Right lobe of liver (tissue), 6 donors: ENCODE data around the gene ARHGAP44. TPM values are rescaled to one million over a fixed set of nuclear protein-coding genes. Genes with fewer than 3 reads are reported as not detected.

Experiments
- ATAC-seq, 4 donors: fragments of 200-7000 bp; cut with Tn5 transposase; one replicate each; pipeline ENCODE4 v1.9.1; 2020; ENCODE audit warnings: mild to moderate bottlenecking in 4 of 4, moderate library complexity in 4 of 4
- DNase-seq, 3 donors: peaks; one replicate each; pipeline ENCODE4 v3.0.0-alpha.2; 2020
- H3K27ac ChIP-seq, 3 donors: fragments of 200-600 bp; one replicate each; pipeline ENCODE4 v1.8.0; 2022
- H3K27me3 ChIP-seq, 2 donors: fragments of 200-600 bp; one replicate each; pipeline ENCODE4 v1.8.0; 2022
- H3K36me3 ChIP-seq, 4 donors: fragments of 200-600 bp; sonication (generic) in 1 of 4; one replicate each; pipeline versions ENCODE4 v1.5.1 to v1.8.0; 2017 to 2022; ENCODE audit warnings: control low read depth in 1 of 4
- H3K4me1 ChIP-seq, 4 donors: fragments of 200-600 bp; sonication (generic) in 1 of 4; one replicate each; pipeline versions ENCODE4 v1.5.1 to v1.8.0; 2017 to 2022; ENCODE audit warnings: control low read depth in 1 of 4
- H3K4me3 ChIP-seq, 3 donors: fragments of 200-600 bp; one replicate each; pipeline ENCODE4 v1.8.0; 2022
- H3K9me3 ChIP-seq, 4 donors: fragments of 200-600 bp; sonication (generic) in 1 of 4; one replicate each; pipeline versions ENCODE4 v1.5.1 to v1.8.0; 2017 to 2022; ENCODE audit warnings: control low read depth in 1 of 4
- CTCF ChIP-seq, 4 donors: fragments of 200-600 bp in 3 of 4; fragments of 450-650 bp in 1 of 4; IDR thresholded peaks; one replicate each; pipeline versions ENCODE4 v1.5.1 to v1.8.0; 2016 to 2022; ENCODE audit warnings: antibody characterized with exemption in 4 of 4, mild to moderate bottlenecking in 2 of 4
- POLR2A ChIP-seq: fragments of 450-650 bp; IDR thresholded peaks from one replicate; pipeline ENCODE4 v1.6.1; 2017; ENCODE audit warnings: antibody characterized with exemption, mild to moderate bottlenecking
- WGBS: methylation state at CpG from one replicate; pipeline ENCODE4 v1.1.6; 2018; ENCODE audit warnings: low coverage, low lambda C conversion rate; ENCODE audit not compliant: insufficient coverage; ENCODE audit errors: missing lambda C conversion rate; 5-methylcytosine and 5-hydroxymethylcytosine counted together
- intact Hi-C, 2 donors: fragments of 100-400 bp; cut with DNase I; formaldehyde crosslinking; loops; one replicate each; pipeline versions ENCODE4 v1.11.2 to v1.14.1; 2022
- microRNA counts: library from miRNA; unstranded; fragments of <30 nt; microRNA quantifications from one replicate; lab custom pipeline; 2016
- microRNA-seq, 2 donors: library from miRNA; unstranded; fragments of <30 nt; microRNA quantifications; one replicate each; pipeline ENCODE4, GENCODE V29; 2019 to 2020
- small RNA-seq, 2 experiments: library from RNA; depleted of rRNA; stranded (forward); fragments of <200 nt; gene quantifications; one replicate each; pipeline ENCODE3, GENCODE V24; 2016
- total RNA-seq, 6 experiments: library from RNA; depleted of rRNA in 2 of 6; stranded (reverse); fragments of >200 nt in 2 of 6; fragmentation: NEBNext Ultra II Directional in 3 of 6; extraction: Animal tissue kit (Norgen Biotek cat#: 25700) in 3 of 6; gene quantifications; one replicate each; pipeline versions ENCODE4 v1.1.0 to v1.2.4, GENCODE V29; 2016 to 2023
- donor health status: DM: no; HTN: yes; CAD: no.
- donor health status: DM: no; HTN: no; CAD: no.
- donor health status: DM: no; HTN: no; CAD: no.
- donor health status: DM: no; HTN: yes; CAD: no.
- donor health status: DM: no; HTN: yes; CAD: no.

Gene ARHGAP44
- total RNA-seq, 6 experiments from 2014 or later = 0.49 to 1.1 (median 0.63) TPM

- H3K36me3 ChIP-seq = no peaks in the 10 kb centered on the region
- no peak overlapping the region for H3K27ac ChIP-seq
- no peaks in the 10 kb centered on the region for H3K27me3 ChIP-seq
- TF ChIP-seq POLR2A = no peak
- no peak for TF ChIP-seq CTCF (IDR thresholded peaks at IDR 0.05)
- no peak for ATAC-seq
- H3K9me3 ChIP-seq = no peaks in the 10 kb centered on the region
- WGBS = 85% methylated on average over 1 of the region's 1 CpG
- no peaks in the 10 kb centered on the region for H3K4me1 ChIP-seq
- H3K4me3 ChIP-seq = no peak overlapping the region
- intact Hi-C loops = no loop called here
- DNase-seq = no peak
Observed at GRCh38 chr17:13035420-13035819, 246.1 kb downstream of the ARHGAP44 start.

GRCh38 chr17:13036751-13037150 is 247.5 kb downstream of the ARHGAP44 start:
- DNase-seq = no peak
- Histone ChIP-seq H3K9me3 (no peaks in the 10 kb centered on the region), H3K4me3 (no peak overlapping the region), H3K4me1 (no peaks in the 10 kb centered on the region), H3K27me3 (no peaks in the 10 kb centered on the region), H3K36me3 (no peaks in the 10 kb centered on the region), H3K27ac (no peak overlapping the region)
- TF ChIP-seq CTCF (IDR thresholded peaks at IDR 0.05) = no peak
- intact Hi-C loops = no loop called here
- ATAC-seq = no peak

GRCh38 chr17:13038931-13039665 is 249.8 kb downstream of the ARHGAP44 start:
- no peaks in the 10 kb centered on the region for H3K4me1 ChIP-seq
- H3K27me3 ChIP-seq = no peaks in the 10 kb centered on the region
- H3K27ac ChIP-seq = no peak overlapping the region
- WGBS = 64% methylated on average over 4 of the region's 4 CpGs
- ATAC-seq (no peak), DNase-seq (no peak)
- H3K9me3 ChIP-seq = no peaks in the 10 kb centered on the region
- H3K36me3 ChIP-seq = no peaks in the 10 kb centered on the region
- intact Hi-C loops = no loop called here
- no peak for TF ChIP-seq CTCF (IDR thresholded peaks at IDR 0.05)
- TF ChIP-seq POLR2A = no peak
- H3K4me3 ChIP-seq = no peak overlapping the region

MicroRNAs encoded within 50 kb of the gene (microRNA counts, 767-probe panel; counts per million panel counts)
- 237 counts per million for microRNA hsa-miR-1269b (lab: Ali Mortazavi, UCI)

Small RNA genes within 50 kb of the gene (microRNA-seq; reads per million reads assigned to microRNA genes)
- 0 reads per million in 2 donors for gene MIR1269B

Small RNA genes within 50 kb of the gene (small RNA-seq; reads per million reads assigned to genes)
- 0 reads per million in 2 experiments for gene MIR1269B

Other genes with a start within 250 kb of the ARHGAP44 start
- 1 to 10 TPM in 1 of 6 experiments, under 1 TPM in 5; 0.07 to 2.4 (median 0.11) TPM for gene MYOCD, start 123.6 kb upstream of the ARHGAP44 start, total RNA-seq
- 10 to 100 TPM; 28.7 to 72.8 (median 36.2) TPM for gene ELAC2, start 228.5 kb downstream of the ARHGAP44 start, total RNA-seq